K562 (cell line): ENCODE data around the gene TIAM1. TPM values are rescaled to one million over a fixed set of nuclear protein-coding genes. Genes with fewer than 3 reads are reported as not detected.
A peak's percentile ranks its signal among the peaks of the same experiment; 100 is the strongest.

ENCODE experiments used
- ARID1B ChIP-seq: fragments of 450-650 bp; IDR thresholded peaks from 2 replicates; pipeline ENCODE4 v1.6.1; 2016; ENCODE audit warnings: antibody characterized with exemption, mild to moderate bottlenecking, inconsistent platforms
- BCOR ChIP-seq: fragments of 450-650 bp; IDR thresholded peaks from 2 replicates; pipeline ENCODE4 v1.6.1; 2016
- CTBP1 ChIP-seq: fragments of 450-650 bp; IDR thresholded peaks from 2 replicates; pipeline ENCODE4 v1.6.1; 2016; ENCODE audit warnings: borderline replicate concordance
- DPF2 ChIP-seq: fragments of 450-650 bp; IDR thresholded peaks from 2 replicates; pipeline ENCODE4 v1.6.1; 2016
- EP300 ChIP-seq: IDR thresholded peaks from 2 replicates; pipeline ENCODE4 v1.6.1; 2012; ENCODE audit warnings: low read length, improper control_type of control experiment
- ESRRA ChIP-seq: fragments of 450-650 bp; IDR thresholded peaks from 2 replicates; pipeline ENCODE4 v1.6.1; 2014; ENCODE audit warnings: low read depth, mild to moderate bottlenecking, moderate library complexity, borderline replicate concordance
- FOXM1 ChIP-seq, 2 experiments: fragments of 450-650 bp in 1 of 2; sonication (generic) in 1 of 2; formaldehyde crosslinking in 1 of 2; IDR thresholded peaks; 2 replicates each; pipeline versions ENCODE4 v1.6.1 to v1.9.0; 2017 to 2022; ENCODE audit warnings: low read depth in 2 of 2, mild to moderate bottlenecking in 2 of 2, missing genetic modification reagents in 1 of 2, moderate library complexity in 1 of 2
- GATA2 ChIP-seq: sonication (generic); formaldehyde crosslinking; IDR thresholded peaks from 2 replicates; pipeline ENCODE4 v1.4.0; 2020; ENCODE audit warnings: mild to moderate bottlenecking, missing genetic modification reagents
- GTF2A2 ChIP-seq: IDR thresholded peaks from 2 replicates; pipeline ENCODE4 v1.6.1; 2016; ENCODE audit warnings: mild to moderate bottlenecking, missing genetic modification characterization, missing compliant biosample characterization
- HDAC1 ChIP-seq, 2 experiments: fragments of 450-650 bp; IDR thresholded peaks; 2 replicates each; pipeline ENCODE4 v1.6.1; 2016 to 2017; ENCODE audit warnings: inconsistent platforms in 1 of 2, mild to moderate bottlenecking in 1 of 2, moderate library complexity in 1 of 2
- MEIS2 ChIP-seq: fragments of 450-650 bp; IDR thresholded peaks from 2 replicates; pipeline ENCODE4 v1.6.1; 2014; ENCODE audit warnings: mild to moderate bottlenecking; ENCODE audit not compliant: partially characterized antibody
- MTF1 ChIP-seq: fragments of 250-450 bp; sonication (Bioruptor Pico); IDR thresholded peaks from 2 replicates; pipeline ENCODE4 v1.9.0; 2021; ENCODE audit warnings: moderate library complexity, mild to moderate bottlenecking, inconsistent platforms, borderline replicate concordance
- NCOA2 ChIP-seq, 2 experiments: fragments of 450-650 bp; IDR thresholded peaks; 2 replicates each; pipeline ENCODE4 v1.6.1; 2018; ENCODE audit warnings: mild to moderate bottlenecking in 2 of 2, moderate library complexity in 1 of 2; ENCODE audit not compliant: partially characterized antibody in 2 of 2
- NCOR1 ChIP-seq: fragments of 450-650 bp; IDR thresholded peaks from 2 replicates; pipeline ENCODE4 v1.6.1; 2016; ENCODE audit warnings: mild to moderate bottlenecking, moderate library complexity
- PTTG1 ChIP-seq: fragments of 450-650 bp; IDR thresholded peaks from 2 replicates; pipeline ENCODE4 v1.6.1; 2016; ENCODE audit warnings: low read depth, mild to moderate bottlenecking, missing genetic modification characterization, missing compliant biosample characterization
- SMAD2 ChIP-seq: fragments of 150-350 bp; IDR thresholded peaks from 2 replicates; pipeline ENCODE4 v1.6.1; 2014; ENCODE audit warnings: low read depth, mild to moderate bottlenecking, low read length
- SMARCA4 ChIP-seq: fragments of 450-650 bp; IDR thresholded peaks from 2 replicates; pipeline ENCODE4 v1.6.1; 2016
- SMC3 ChIP-seq: conservative IDR thresholded peaks from 2 replicates; pipeline ENCODE4 v1.6.1; 2011; ENCODE audit warnings: low read depth, low read length, improper control_type of control experiment; ENCODE audit not compliant: insufficient read depth
- SREBF2 ChIP-seq: sonication (generic); formaldehyde crosslinking; IDR thresholded peaks from 2 replicates; pipeline ENCODE4 v1.4.0; 2020; ENCODE audit warnings: mild to moderate bottlenecking, missing genetic modification reagents
- STAG1 ChIP-seq: sonication (generic); formaldehyde crosslinking; IDR thresholded peaks from 2 replicates; pipeline ENCODE4 v1.5.0; 2020; ENCODE audit warnings: missing genetic modification reagents, borderline replicate concordance
- TAL1 ChIP-seq: fragments of 450-650 bp; IDR thresholded peaks from 2 replicates; pipeline ENCODE4 v1.6.1; 2016; ENCODE audit warnings: mild to moderate bottlenecking
- TFE3 ChIP-seq: fragments of 450-650 bp; formaldehyde crosslinking; IDR thresholded peaks from 2 replicates; pipeline ENCODE4 v1.4.0; 2020; ENCODE audit warnings: mild to moderate bottlenecking, mixed read lengths
- ZBTB5 ChIP-seq: fragments of 450-650 bp; IDR thresholded peaks from 2 replicates; pipeline ENCODE4 v1.6.1; 2017; ENCODE audit warnings: antibody characterized with exemption
- ZC3H11A ChIP-seq: IDR thresholded peaks from 2 replicates; pipeline ENCODE4 v1.6.1; 2012; ENCODE audit warnings: low read depth, low read length, improper control_type of control experiment
- ZNF24 ChIP-seq: fragments of 450-650 bp; IDR thresholded peaks from 2 replicates; pipeline ENCODE4 v1.6.1; 2016
- ZNF639 ChIP-seq, 2 experiments: fragments of 200-800 bp in 1 of 2; sonication (Bioruptor generic) in 1 of 2; sonication (generic) in 1 of 2; formaldehyde crosslinking in 1 of 2; IDR thresholded peaks in 1 of 2; conservative IDR thresholded peaks in 1 of 2; 2 replicates each; pipeline versions ENCODE4 v1.5.0 to v1.6.1; 2016 to 2020; ENCODE audit warnings: missing compliant biosample characterization in 1 of 2, missing genetic modification characterization in 1 of 2, missing genetic modification reagents in 1 of 2
- polyA plus RNA-seq, 8 experiments: library from polyadenylated mRNA; depleted of rRNA in 4 of 8; stranded (reverse) in 5 of 8; unstranded in 3 of 8; fragments of >200 nt; fragmentation: Nextera tagmentation in 2 of 8; fragmentation: Illumina TruSeq in 1 of 8; extraction: Ambion mirVana in 2 of 8; extraction: Trizol in 1 of 8; gene quantifications; 2 replicates each; pipeline versions ENCODE4 v1.2.1 to v1.2.3, GENCODE V29; 2011 to 2014; ENCODE audit warnings: inconsistent platforms in 1 of 8, missing spikeins in 1 of 8
- total RNA-seq, 7 experiments: library from RNA; depleted of rRNA in 6 of 7; stranded (reverse); fragments of >200 nt in 6 of 7; fragmentation: Illumina TruSeq in 2 of 7; extraction: Trizol in 2 of 7; gene quantifications; 2 replicates each; pipeline versions ENCODE4 v1.2.1 to v1.2.3, GENCODE V29; 2011 to 2021; ENCODE audit warnings: low replicate concordance in 1 of 7
- TF ChIP-seq, protein P1 (sequence below): sonication (generic); formaldehyde crosslinking; IDR thresholded peaks from 2 replicates; pipeline ENCODE4 v1.8.0; 2022; ENCODE audit warnings: mild to moderate bottlenecking, missing genetic modification reagents

Gene TIAM1
- total and polyA plus RNA-seq, 9 of the 15 experiments (the other 6 are each of a cell fraction or from before 2014, with no cell fraction given): 0.11 TPM; not detected in 8

- TF ChIP-seq ZBTB5 (no peak), ZC3H11A (no peak), EP300 (peak; percentile 54), SMAD2 (no peak), NCOA2 (IDR thresholded peaks at IDR 0.05; ENCODE audit: partially characterized antibody in 2 of 2) (no peak), PTTG1 (tag) (no peak), STAG1 (CRISPR knock-in tag) (no peak), SMC3 (no peak), FOXM1 (IDR thresholded peaks at IDR 0.05; ENCODE audit: low read depth) (peak; percentile 76), FOXM1 (CRISPR knock-in tag; IDR thresholded peaks at IDR 0.05; ENCODE audit: low read depth) (no peak), GATA2 (CRISPR knock-in tag) (no peak), SREBF2 (CRISPR knock-in tag) (no peak), ZNF639 (CRISPR knock-in tag; conservative IDR thresholded peaks at IDR 0.05 in 1 of 2, IDR thresholded peaks at IDR 0.05 in 1 of 2) (no peak), BCOR (no peak), NCOR1 (peak; percentile 73), MEIS2 (peak; percentile 70), GTF2A2 (tag) (no peak), CTBP1 (no peak), SMARCA4 (peak; percentile 57), ARID1B (peak; percentile 87), DPF2 (0 out of 2 replicates have a peak, but pooled peaks have one; percentile 42), ZNF24 (no peak), TFE3 (CRISPR knock-in tag) (no peak), TAL1 (peak; percentile 91), ESRRA (peak; percentile 62; the same call in 1 of the 2 replicates), HDAC1 (IDR thresholded peaks at IDR 0.05) (0 out of 4 replicates have a peak, but pooled peaks of 1 of the 2 experiments have one; percentile 30), MTF1 (no peak)
- TF ChIP-seq, protein P1, sequence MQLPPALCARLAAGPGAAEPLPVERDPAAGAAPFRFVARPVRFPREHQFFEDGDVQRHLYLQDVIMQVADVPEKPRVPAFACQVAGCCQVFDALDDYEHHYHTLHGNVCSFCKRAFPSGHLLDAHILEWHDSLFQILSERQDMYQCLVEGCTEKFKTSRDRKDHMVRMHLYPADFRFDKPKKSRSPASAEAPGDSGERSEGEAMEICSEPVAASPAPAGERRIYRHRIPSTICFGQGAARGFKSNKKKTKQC (CRISPR knock-in tag): no peak
These were observed 38.0 kb upstream of the TIAM1 start (continued) for GRCh38 chr21:31382060-31382459.
